Upper lobe of left lung (tissue), 4 donors: ENCODE data around the gene TFAP2B.

Source experiments
- CTCF ChIP-seq, 6 experiments: fragments of 450-650 bp in 4 of 6; fragments of 200-600 bp in 2 of 6; sonication (generic) in 2 of 6; IDR thresholded peaks; one replicate each; pipeline ENCODE4 v1.5.1; 2016 to 2019; ENCODE audit warnings: antibody characterized with exemption in 6 of 6
- EP300 ChIP-seq, 4 donors: sonication (generic); formaldehyde crosslinking; IDR thresholded peaks; one replicate each; pipeline ENCODE4 v1.5.1; 2017; ENCODE audit warnings: antibody characterized with exemption in 4 of 4, control low read depth in 2 of 4
- POLR2A ChIP-seq, 4 donors: fragments of 450-650 bp; IDR thresholded peaks; one replicate each; pipeline ENCODE4 v1.5.1; 2016 to 2017; ENCODE audit warnings: antibody characterized with exemption in 4 of 4, mild to moderate bottlenecking in 2 of 4
- POLR2AphosphoS5 ChIP-seq, 2 donors: sonication (generic); formaldehyde crosslinking; IDR thresholded peaks; one replicate each; pipeline ENCODE4 v1.5.1; 2017; ENCODE audit warnings: antibody characterized with exemption in 2 of 2

- TF ChIP-seq CTCF (IDR thresholded peaks at IDR 0.05) = no peak
- TF ChIP-seq POLR2A (IDR thresholded peaks at IDR 0.05) = no peak
- TF ChIP-seq EP300 (IDR thresholded peaks at IDR 0.05) = no peak
- no peak for TF ChIP-seq POLR2AphosphoS5 (IDR thresholded peaks at IDR 0.05)
These were observed 31.1 kb downstream of the TFAP2B start for GRCh38 chr6:50849796-50850180.
